ENCODE data around the gene CACNG8.
"Not testable (repeated sequence)": the region's sequence is repeated elsewhere in the genome, so short reads cannot be mapped to it uniquely, and the experiment has no call there.

The CACNG8 gene

DNA sequence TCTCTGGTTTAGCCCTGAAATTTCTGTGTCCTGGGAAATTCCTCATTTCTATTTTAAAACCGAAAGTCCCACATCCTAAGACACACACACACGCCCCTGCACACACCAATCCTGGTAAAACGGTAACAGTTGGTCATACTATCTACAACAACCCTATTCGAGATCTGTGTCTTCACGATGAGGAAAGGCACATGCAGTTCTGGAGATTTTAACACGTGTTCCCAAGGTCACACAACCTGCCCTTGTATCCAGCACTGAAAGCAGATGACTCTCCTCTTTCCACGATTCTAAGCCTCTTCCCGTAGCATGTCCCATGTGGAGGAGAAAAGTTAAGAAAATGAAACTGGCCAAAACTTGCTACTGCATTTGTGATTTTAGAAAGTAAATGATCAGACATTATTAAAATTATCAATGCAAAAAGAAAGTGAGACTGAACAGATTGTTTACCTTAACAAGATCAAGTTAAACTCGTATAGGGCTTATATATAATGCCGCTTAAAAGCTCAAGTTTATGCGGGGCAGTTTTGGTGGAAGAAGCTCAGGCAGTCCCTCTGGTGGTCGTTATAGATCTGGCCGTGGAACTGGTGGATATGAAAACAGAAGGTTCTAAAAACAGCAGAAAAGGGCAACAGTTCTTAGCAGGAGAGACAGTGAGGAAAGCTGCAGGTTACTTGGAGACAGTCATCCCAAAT, 68.3 kb downstream of the CACNG8 start:
- DNase-seq (ENCODE audit: extremely low read depth in 1 of 2, low read depth in 1 of 2) = no peak

DNA sequence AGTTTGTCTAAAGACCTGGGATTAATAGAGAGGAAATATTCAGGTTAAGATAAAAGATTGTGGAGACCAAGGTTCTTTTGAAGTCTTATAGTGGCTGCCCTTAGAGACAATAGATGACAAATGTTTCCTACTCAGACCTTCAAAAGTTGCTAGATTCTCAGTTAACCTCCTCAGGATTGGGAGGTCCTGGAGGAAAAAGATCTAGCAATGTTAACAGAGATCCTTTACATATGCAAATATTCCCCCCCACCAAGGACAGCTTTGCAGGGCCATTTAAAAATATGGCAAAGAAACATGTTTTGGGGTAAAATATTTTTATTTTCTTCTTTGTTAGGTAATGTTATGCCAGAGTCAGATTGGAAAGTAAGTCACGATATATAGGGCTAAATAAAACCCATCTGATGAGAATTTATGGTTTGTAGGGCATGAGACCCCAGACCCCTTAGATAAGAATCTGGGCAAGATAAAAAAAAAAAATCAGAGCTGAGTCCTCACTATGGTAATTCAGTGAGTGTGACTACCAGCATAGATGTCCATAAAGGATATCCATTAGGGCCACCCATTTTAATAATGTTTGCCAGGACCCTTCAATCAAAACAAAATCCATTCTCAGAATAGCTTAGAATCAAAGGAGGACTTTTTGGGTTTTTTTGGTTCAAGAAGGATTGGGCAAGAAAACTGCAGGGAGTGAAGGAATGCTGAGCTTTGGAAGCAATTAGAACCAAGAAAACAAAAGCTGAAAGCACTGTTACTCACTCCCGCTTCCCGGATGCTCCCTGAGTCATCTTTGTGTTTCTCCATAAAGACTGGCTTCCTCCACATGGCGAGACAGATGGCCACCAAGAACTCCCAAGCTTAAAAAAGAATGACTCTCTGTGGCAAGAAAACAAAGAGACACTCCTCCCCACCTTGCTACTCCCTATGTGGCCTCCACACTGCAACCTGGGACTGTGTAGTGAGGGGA, 72.8 kb downstream of the CACNG8 start:
- no peak for DNase-seq (ENCODE audit: extremely low read depth in 1 of 2, low read depth in 1 of 2)

DNA sequence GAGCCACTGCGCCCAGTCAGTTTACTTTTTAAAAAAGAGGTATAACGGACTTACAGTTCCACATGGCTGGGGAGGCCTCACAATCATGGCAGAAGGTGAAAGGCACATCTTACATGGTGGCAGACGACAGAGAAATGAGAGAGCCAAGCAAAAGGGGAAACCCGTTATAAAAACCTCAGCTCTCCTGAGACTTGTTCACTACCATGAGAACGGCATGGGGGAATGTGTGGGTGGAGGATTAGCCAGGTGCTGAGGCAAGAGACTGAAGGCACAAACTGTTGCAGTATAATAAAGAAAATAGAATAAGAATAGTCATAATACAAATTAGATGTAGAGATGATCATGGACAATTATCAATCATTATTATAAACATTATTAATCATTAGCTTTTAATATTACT, 73.8 kb downstream of the CACNG8 start:
- not testable (repeated sequence) for DNase-seq (ENCODE audit: extremely low read depth in 1 of 2, low read depth in 1 of 2)
